ENCODE data around the gene ZFYVE21. TPM values are rescaled to one million over a fixed set of nuclear protein-coding genes. Genes with fewer than 3 reads are reported as not detected.
"Not testable (repeated sequence)": the region's sequence is repeated elsewhere in the genome, so short reads cannot be mapped to it uniquely, and the experiment has no call there.

ZFYVE21 gene
- total RNA-seq, 6 experiments from 2014 or later = 20.9 to 35.2 (median 27.6) TPM

DNA sequence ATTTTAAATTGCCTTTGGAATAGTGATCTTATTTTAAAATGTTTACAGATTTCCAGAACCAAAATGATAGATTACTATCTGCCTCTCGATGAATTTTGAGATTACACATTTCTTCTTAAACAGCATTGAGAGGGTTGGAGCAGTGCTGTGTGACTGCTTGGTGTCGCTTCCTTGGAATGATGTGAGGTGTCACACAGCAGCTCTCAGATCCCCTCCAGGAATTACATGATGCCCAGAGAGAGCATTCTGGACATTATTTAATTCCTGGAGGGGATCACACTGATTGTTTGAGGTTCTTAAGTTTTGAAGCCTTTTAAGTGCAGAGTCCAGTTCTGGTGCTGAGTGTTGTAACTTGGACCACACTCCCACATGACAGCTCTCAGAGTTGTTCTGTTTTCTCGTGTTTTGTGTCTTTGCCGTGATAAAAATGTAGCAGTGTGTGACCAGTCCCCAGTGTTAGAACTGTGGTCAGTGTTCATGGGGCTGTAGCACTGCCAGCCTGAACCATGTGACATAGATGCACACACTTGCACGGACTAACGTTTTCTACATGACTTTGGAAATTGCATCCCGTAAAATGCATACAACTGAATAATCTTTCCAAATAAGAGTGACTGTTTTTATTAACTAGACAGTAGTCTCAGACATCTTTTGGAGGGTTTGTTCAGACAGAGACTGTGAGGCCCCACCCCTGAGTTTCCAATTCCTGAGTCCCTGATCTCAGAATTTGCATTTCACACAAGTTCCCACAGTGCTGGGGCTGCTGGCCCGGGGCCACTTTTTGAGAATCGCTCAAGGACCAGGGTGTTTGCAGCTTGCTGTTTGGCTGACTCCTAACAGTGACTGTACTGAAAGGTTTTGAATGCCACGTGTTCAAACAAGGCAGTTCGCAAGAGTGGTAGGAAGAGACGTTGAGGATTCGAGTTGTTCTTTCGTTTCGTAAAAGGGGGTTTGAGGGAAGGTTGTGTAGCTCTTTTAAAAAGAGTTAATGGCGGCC is 26.4 kb upstream of the ZFYVE21 start:
- 73% methylated on average over 13 of the region's 16 CpGs for WGBS (ENCODE audit: insufficient coverage, low coverage, low lambda C conversion rate, missing lambda C conversion rate)
- Histone ChIP-seq H3K9me3 (no peaks in the 10 kb centered on the region), H3K27me3 (no peaks in the 10 kb centered on the region), H3K4me3 (no peak overlapping the region), H3K4me1 (no peaks in the 10 kb centered on the region), H3K36me3 (peaks cover 0 to 54% (median 26%) of the 10 kb centered on the region in 4 donors), H3K27ac (no peak overlapping the region)
- TF ChIP-seq, protein P1, sequence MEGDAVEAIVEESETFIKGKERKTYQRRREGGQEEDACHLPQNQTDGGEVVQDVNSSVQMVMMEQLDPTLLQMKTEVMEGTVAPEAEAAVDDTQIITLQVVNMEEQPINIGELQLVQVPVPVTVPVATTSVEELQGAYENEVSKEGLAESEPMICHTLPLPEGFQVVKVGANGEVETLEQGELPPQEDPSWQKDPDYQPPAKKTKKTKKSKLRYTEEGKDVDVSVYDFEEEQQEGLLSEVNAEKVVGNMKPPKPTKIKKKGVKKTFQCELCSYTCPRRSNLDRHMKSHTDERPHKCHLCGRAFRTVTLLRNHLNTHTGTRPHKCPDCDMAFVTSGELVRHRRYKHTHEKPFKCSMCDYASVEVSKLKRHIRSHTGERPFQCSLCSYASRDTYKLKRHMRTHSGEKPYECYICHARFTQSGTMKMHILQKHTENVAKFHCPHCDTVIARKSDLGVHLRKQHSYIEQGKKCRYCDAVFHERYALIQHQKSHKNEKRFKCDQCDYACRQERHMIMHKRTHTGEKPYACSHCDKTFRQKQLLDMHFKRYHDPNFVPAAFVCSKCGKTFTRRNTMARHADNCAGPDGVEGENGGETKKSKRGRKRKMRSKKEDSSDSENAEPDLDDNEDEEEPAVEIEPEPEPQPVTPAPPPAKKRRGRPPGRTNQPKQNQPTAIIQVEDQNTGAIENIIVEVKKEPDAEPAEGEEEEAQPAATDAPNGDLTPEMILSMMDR (IDR thresholded peaks at IDR 0.05) = no peak
- TF ChIP-seq POLR2A (IDR thresholded peaks at IDR 0.05) = no peak
- ATAC-seq (no peak), DNase-seq (no peak)
- intact Hi-C loops (cut with DNase I) = no loop called here

- Histone ChIP-seq H3K27me3 (no peaks in the 10 kb centered on the region), H3K4me1 (no peaks in the 10 kb centered on the region), H3K27ac (no peak overlapping the region), H3K4me3 (no peak overlapping the region), H3K36me3 (peaks cover 0 to 53% (median 22%) of the 10 kb centered on the region in 4 donors), H3K9me3 (no peaks in the 10 kb centered on the region)
- intact Hi-C loops (cut with DNase I) = no loop called here
- ATAC-seq (peak in 1 of 4 donors; percentile 28), DNase-seq (peak in 1 of 3 donors; percentile 32)
- 89% methylated on average over 5 of the region's 8 CpGs for WGBS (ENCODE audit: insufficient coverage, low coverage, low lambda C conversion rate, missing lambda C conversion rate)
- TF ChIP-seq, protein P1 (IDR thresholded peaks at IDR 0.05) = no peak
- TF ChIP-seq POLR2A (IDR thresholded peaks at IDR 0.05) = no peak
Observed at GRCh38 chr14:103690332-103690731, 25.3 kb upstream of the ZFYVE21 start.

DNA sequence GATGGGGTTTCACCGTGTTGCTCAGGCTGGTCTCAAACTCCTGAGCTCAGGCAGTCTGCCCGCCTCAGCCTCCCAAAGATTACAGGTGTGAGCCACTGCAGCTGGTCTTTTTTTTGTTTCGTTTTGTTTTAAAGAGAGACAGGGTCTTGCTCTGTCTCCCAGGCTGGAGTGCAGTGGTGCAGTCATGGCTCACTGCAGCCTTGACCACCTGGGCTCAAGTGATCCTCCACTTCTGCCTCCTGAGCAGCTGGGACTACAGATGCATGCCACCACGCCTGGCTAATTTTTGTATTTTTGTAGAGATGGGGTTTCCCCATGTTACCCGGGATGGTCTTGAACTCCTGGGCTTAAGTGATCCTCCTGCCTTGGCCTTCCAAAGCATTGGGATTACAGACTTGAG is 24.0 kb upstream of the ZFYVE21 start:
- DNase-seq = not testable (repeated sequence)

GRCh38 chr14:103692159-103692558 is 23.5 kb upstream of the ZFYVE21 start:
- H3K27ac ChIP-seq = no peak overlapping the region
- H3K4me3 ChIP-seq = no peak overlapping the region
- no peak for ATAC-seq
- intact Hi-C loops (cut with DNase I) = no loop called here
- H3K27me3 ChIP-seq = no peaks in the 10 kb centered on the region
- no peaks in the 10 kb centered on the region for H3K4me1 ChIP-seq
- no peak for DNase-seq
- no peaks in the 10 kb centered on the region for H3K9me3 ChIP-seq
- WGBS (ENCODE audit: insufficient coverage, low coverage, low lambda C conversion rate, missing lambda C conversion rate) = 86% methylated on average over 1 of the region's 17 CpGs
- TF ChIP-seq POLR2A (IDR thresholded peaks at IDR 0.05) = no peak
- peaks cover 0 to 42% (median 13%) of the 10 kb centered on the region in 4 donors for H3K36me3 ChIP-seq

More for the DNA sequence above, 24.0 kb upstream of the ZFYVE21 start:
- H3K27ac ChIP-seq; H3K4me3 ChIP-seq; H3K4me1 ChIP-seq; ATAC-seq; H3K27me3 ChIP-seq; intact Hi-C loops (cut with DNase I); H3K9me3 ChIP-seq: not testable (repeated sequence)
- H3K36me3 ChIP-seq = peaks cover 0 to 46% (median 14%) of the 10 kb centered on the region in 4 donors
- WGBS (ENCODE audit: insufficient coverage, low coverage, low lambda C conversion rate, missing lambda C conversion rate) = 82% methylated on average over 5 of the region's 5 CpGs

DNA sequence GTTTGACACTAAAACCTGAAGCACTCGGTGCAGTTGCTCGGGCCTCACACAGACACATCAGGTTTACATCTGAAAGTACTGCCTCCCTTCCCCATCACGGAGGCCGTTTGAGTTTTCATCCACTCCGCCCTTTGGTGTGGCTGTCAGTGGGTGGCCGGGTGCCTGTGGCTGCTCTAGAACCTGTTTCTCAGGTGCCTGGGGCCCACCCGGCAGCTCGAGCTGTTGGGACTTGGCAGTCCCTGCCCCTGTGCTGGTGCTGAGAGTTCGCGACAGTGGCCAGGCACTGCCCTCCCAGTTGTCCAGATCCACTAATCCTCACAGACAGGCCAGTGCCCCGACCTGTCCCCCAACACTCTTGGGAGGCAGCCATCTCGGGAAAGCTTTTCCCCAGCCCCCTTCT is 22.7 kb upstream of the ZFYVE21 start:
- WGBS (ENCODE audit: insufficient coverage, low coverage, low lambda C conversion rate, missing lambda C conversion rate) = 93% methylated on average over 3 of the region's 12 CpGs
- no peaks in the 10 kb centered on the region for H3K9me3 ChIP-seq
- H3K4me1 ChIP-seq = no peaks in the 10 kb centered on the region
- no peak overlapping the region for H3K27ac ChIP-seq
- H3K36me3 ChIP-seq = peaks cover 0 to 35% (median 12%) of the 10 kb centered on the region in 4 donors
- DNase-seq (no peak), ATAC-seq (no peak)
- intact Hi-C loops (cut with DNase I) = no loop called here
- TF ChIP-seq, protein P1 (IDR thresholded peaks at IDR 0.05) = no peak
- TF ChIP-seq POLR2A (IDR thresholded peaks at IDR 0.05) = no peak
- H3K4me3 ChIP-seq = no peak overlapping the region
- no peaks in the 10 kb centered on the region for H3K27me3 ChIP-seq
